ENCODE measurements around the gene NLRP12. TPM values are rescaled to one million over a fixed set of nuclear protein-coding genes. Genes with fewer than 3 reads are reported as not detected.
A peak's percentile ranks its signal among the peaks of the same experiment; 100 is the strongest.
"Not testable (repeated sequence)": the region's sequence is repeated elsewhere in the genome, so short reads cannot be mapped to it uniquely, and the experiment has no call there.

NLRP12 gene, protein sequence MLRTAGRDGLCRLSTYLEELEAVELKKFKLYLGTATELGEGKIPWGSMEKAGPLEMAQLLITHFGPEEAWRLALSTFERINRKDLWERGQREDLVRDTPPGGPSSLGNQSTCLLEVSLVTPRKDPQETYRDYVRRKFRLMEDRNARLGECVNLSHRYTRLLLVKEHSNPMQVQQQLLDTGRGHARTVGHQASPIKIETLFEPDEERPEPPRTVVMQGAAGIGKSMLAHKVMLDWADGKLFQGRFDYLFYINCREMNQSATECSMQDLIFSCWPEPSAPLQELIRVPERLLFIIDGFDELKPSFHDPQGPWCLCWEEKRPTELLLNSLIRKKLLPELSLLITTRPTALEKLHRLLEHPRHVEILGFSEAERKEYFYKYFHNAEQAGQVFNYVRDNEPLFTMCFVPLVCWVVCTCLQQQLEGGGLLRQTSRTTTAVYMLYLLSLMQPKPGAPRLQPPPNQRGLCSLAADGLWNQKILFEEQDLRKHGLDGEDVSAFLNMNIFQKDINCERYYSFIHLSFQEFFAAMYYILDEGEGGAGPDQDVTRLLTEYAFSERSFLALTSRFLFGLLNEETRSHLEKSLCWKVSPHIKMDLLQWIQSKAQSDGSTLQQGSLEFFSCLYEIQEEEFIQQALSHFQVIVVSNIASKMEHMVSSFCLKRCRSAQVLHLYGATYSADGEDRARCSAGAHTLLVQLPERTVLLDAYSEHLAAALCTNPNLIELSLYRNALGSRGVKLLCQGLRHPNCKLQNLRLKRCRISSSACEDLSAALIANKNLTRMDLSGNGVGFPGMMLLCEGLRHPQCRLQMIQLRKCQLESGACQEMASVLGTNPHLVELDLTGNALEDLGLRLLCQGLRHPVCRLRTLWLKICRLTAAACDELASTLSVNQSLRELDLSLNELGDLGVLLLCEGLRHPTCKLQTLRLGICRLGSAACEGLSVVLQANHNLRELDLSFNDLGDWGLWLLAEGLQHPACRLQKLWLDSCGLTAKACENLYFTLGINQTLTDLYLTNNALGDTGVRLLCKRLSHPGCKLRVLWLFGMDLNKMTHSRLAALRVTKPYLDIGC
- total RNA-seq: 2.7 TPM

DNA sequence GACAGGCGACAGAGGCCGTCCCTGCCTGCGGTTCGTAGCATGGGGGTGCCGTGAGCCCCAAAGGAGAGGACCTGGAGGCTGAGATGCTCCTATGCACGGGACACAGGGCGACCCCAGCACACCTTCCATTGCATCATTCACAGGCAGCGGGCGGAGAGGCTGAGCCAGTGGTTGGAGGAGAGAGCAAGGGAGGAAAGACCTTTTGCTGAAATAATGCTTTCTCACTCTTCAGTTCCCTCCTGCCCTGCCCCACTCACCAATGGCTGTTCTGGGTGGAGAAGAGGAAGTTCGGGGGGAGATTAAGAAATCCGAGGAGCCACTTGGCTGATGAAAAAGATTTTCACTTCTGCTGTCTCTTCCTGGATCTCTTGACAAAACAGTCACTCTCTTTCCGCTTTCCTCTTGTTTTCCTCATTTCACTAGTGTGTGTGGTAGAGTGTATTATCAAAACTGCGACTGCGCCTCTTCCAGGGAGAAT is at the start of gene NLRP12:
TSS of gene NLRP12 (minus strand) at position 181 of the 478 bp plus-strand sequence. CDS start at position 41, 140 bp downstream.
- peak in 2 of 3 donors; percentile 75 to 89 for DNase-seq (ENCODE audit: low read depth in 2 of 3, low spot score in 2 of 3)

DNA sequence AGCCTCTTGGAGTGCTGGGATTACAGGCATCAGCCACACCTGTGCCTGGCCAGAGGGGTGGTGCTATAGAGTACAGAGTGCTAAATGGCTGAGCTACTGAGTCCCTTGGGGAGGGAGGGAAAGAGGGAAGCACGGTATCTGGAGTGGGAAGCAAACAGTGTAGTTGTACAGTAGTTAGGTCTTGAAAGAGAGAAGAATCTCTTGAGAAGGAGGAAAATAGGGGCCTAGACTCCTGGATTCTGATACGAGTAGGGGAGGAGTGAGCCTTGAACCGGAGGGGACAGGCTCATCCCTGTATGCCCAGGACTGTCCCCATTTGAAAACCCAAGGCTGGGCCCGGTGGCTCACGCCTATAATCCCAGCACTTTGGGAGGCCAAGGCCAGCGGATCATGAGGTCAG is 48.6 kb upstream of the NLRP12 start:
- DNase-seq (ENCODE audit: low read depth in 2 of 3, low spot score in 2 of 3): no peak

DNA sequence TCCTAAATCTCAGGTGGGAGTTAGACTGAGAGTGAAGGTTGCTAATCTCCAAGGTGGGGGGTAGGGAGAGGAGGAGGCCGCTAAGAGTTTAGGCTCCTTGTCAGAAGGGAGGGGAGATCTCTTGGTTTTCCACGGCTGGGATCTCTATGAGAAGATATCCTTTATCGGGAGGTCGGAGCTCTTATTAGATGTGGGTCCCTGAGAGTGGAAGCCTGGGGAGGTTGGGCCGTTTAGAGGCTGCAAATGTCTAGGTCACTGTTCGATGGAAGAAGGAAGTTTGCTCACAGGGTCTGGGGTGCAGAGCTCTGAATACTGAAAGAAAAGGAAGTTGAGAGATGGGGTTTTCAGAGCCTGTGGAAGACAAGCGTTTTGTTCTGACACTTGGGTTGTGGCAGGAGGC is 47.3 kb upstream of the NLRP12 start:
- peak in 1 of 3 donors; percentile 64 for DNase-seq (ENCODE audit: low read depth in 2 of 3, low spot score in 2 of 3)

DNA sequence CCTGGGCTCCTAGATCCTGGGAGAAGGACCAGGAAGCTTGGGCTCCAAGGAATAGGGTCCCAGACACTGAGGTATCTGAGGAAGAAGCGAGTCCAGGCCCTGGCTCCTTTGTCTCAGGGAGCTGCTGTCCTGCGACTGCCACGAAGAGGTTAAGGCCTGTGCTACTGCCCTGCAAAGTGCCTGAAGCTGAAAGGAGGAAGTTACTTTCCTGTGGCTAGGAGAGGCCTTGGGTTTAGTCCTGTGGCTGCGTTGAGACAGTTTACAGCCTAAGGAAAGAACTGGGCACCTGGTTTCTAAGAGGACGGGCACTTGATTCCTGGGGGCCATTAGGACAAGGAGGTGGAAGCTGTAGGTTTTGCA is 46.4 kb upstream of the NLRP12 start:
- DNase-seq (ENCODE audit: low read depth in 2 of 3, low spot score in 2 of 3): peak in 2 of 3 donors; percentile 57 to 79

DNA sequence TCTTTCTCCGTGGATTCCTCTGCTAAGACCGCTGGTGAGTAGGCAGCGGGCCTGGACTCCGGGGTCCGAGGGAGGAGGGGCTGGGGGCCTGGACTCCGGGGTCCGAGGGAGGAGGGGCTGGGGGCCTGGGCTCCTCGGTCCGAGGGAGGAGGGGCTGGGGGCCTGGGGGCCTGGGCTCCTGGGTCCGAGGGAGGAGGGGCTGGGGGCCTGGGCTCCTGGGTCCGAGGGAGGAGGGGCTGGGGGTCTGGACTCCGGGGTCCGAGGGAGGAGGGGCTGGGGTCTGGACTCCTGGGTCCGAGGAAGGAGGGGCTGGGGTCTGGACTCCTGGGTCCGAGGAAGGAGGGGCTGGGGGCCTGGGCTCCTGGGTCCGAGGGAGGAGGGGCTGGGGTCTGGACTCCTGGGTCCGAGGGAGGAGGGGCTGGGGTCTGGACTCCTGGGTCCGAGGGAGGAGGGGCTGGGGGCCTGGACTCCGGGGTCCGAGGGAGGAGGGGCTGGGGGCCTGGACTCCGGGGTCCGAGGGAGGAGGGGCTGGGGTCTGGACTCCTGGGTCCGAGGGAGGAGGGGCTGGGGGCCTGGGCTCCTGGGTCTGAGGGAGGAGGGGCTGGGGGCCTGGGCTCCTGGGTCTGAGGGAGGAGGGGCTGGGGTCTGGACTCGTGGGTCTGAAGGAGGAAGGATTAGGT is 45.8 kb upstream of the NLRP12 start:
- DNase-seq (ENCODE audit: low read depth in 2 of 3, low spot score in 2 of 3): not testable (repeated sequence)

DNA sequence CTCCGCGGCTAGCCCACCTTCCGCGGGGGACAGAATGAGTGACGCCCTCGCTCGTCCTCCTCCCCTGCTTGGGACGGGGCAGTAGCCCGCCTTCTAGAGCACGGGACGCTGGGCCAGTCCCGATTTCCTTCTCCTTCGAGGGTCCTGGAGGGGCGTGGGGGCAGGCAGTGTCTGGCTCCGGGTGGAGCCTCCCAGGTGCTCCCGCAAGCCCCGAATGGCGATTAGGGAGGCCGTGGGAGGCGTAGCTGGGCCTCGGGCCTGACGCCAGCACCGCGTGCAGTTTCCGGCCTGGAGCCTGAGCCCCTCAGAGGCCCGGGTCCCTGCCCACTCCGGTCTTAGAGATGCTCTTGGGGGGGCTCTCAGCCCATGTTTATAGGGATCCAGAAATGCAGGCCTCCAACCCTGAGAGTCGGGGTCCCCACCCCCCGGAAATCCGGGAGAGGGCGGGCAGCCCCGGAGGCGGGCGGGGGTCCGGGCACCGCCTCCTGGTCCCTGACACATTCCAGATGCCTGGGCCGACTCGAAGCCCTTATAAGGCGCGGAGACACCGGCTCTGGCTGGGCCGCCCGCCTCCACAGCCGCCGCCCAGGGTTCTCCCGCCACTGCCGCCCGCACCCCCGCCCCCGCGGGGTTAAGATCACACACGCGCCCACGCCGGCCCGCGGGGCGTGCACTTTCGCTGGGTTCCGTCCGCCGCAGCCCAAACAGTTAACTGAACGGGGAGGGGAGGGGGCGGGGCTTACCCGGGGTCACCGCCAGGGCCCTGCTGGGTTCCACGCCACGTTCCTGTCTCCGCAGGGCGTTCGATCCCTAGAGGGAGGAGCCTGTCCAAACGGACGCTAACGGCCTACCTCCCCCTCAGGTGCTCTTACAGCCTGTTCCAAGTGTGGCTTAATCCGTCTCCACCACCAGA is 45.0 kb upstream of the NLRP12 start:
- DNase-seq (ENCODE audit: low read depth in 2 of 3, low spot score in 2 of 3): peak; percentile 76 to 93 (median 92)

DNA sequence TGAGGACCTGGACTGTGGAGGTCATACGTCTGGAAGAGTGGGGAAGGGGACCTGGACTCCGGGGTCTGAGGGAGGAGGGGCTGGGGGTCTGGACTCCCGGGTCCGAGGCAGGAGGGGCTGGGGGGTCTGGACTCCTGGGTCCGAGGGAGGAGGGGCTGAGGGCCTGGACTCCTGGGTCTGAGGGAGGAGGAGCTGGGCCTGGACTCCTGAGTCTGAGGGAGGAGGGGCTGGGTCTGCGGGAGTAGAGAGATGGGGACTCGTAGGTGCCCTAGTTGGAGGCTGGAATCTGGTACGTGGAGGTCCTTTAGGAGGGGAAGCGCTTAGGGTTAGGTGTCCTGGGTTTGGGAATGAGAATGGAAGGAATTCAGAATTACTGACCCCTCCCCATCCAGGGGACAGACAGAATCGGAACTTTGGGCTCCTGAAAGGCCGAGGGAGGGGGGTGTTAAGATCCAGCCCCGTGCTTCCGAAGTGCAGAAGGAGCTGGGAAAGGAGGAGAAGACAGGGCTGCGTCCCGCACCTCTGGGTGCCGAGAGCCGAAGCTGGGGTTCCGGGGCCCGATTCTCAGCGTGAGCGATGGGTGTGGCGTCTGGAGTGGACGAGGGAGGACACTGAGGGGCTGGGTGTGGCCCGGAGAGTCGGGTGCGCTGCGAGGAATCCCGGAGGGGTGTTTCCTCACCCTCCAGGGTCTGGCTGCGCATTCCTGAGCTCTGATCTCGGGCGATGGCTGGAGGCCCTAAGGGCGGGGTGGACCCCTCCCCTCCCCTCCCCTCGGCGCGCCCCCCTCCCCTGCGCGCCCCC is 44.2 kb upstream of the NLRP12 start:
- no peak for DNase-seq (ENCODE audit: low read depth in 2 of 3, low spot score in 2 of 3)

DNA sequence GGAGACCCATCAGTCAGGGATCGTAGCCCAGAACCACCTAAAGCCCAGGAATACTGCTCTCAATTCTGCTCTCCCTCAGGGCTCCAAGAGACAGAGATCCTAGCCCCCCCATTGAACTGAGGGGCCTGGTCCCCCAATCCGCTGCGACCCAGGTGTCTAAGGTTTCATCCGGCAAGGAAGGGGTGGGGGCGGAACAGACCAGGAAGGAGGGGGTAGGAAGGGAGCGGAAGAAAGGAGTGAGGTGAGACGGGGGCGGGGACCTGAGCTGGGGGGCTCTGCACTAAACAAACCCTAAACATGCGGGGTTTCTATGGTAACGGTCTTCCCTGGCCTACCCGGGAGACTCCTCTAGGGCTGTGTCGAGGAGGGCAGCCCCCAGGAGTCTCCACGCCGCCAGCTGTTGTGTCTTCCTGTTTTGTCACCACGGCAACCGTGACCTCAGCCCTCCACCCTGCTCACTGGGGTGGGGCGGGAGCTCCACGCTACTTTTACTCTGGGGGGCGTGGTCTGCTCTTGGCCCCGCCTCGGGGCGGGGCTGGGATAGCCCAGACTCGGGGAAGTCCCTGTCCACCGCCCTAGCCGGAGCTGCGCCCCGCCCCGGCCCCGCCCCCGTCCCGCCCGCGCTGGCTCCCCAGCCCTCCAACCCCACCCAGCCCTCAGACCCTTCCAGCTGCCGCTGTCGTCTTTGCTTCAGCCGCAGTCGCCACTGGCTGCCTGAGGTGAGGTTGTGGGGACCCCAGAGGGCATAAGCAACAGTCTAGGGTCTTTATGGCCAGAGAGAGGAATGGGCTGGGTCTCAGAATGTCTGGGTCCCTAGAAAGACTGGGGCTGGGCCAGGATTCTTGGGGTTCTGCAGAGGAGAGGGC is 43.3 kb upstream of the NLRP12 start, which contains the start of gene MYADM:
TSS of gene MYADM (plus strand) at position 659 of the 866 bp plus-strand sequence. CDS start 5,647 bp downstream, outside the sequence.
- DNase-seq (ENCODE audit: low read depth in 2 of 3, low spot score in 2 of 3): peak; percentile 100

DNA sequence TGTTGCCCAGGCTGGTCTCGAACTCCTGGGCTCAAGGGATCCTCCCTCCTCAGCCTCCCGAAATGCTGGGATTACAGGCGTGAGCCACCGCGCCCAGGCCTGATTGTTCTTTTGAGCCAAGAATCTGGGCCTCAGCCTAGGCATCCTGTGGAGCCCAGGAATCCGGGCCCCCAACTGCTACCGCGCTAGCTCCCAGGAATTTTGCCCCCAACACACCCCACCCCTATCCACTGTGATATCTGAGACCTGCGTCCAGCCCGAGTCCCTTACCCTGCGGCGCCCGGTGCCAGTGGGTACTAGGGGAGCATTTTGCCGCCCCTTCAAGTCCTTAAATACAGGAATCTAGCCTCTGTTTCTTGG is 42.7 kb upstream of the NLRP12 start:
- no peak for DNase-seq (ENCODE audit: low read depth in 2 of 3, low spot score in 2 of 3)

DNA sequence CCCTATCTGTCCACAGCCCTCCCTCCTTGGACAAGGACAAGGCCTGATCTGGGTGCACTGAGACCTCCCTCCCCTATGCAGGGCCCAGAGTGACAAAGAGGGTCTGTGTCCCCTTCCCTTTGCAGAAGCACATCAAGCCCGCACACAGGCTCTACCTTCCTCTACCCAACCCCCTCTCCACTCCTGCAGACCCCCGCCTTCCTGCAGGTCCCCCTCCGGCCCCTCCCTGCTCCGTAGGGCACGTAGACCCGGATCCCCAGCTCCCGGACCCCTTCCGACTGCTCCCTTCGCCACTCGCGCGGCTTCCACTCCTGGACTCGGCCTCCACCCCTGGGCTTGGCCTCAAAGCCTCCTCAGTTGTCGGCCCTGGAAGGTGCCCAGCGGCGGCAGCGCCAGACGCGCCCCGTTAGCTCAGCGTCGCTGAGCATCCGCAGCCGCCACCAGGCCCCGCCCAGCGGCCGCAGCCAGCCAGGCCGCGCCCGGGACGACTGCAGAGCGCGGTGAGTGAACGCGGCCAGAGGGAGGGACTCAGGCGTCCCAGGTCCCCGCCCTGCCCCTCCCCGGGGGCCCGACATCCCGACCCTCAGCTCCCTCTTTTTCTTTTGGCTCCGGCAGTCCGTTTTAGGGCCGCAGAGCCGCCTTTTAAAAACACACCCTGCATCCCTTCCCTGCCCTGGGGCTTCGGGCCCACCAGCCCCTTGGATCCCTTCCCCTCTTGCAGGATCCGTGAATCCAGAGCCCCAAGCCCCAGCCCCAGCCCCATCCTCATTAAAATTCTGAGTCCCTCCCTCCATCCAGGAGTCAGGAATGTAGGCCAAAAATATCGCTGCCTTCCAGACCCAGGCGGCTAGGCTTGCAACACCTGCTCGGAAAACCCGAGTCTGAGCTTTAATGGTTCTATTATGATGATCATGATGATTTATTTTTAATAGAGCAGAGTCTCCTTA is 42.1 kb upstream of the NLRP12 start:
- peak in 2 of 3 donors; percentile 77 to 82 for DNase-seq (ENCODE audit: low read depth in 2 of 3, low spot score in 2 of 3)

DNA sequence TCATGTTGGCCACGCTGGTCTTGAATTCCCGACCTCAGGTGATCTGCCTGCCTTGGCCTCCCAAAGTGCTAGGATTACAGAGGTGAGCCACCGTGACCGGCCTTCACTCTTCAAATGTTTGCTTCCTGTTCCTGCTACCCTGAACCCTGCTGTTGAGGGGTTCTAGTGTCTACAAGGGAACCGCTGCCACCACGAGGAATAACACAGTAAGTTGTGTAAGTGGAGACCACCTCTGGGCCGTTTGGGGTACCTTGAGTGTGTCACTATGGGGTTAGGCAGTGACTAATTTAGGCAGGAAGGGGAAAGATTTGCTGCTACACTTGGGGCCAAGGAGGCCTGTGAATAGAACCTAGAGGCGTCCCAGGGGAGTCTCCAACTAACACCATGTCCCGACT is 41.4 kb upstream of the NLRP12 start:
- DNase-seq (ENCODE audit: low read depth in 2 of 3, low spot score in 2 of 3): peak in 2 of 3 donors; percentile 63 to 68

DNA sequence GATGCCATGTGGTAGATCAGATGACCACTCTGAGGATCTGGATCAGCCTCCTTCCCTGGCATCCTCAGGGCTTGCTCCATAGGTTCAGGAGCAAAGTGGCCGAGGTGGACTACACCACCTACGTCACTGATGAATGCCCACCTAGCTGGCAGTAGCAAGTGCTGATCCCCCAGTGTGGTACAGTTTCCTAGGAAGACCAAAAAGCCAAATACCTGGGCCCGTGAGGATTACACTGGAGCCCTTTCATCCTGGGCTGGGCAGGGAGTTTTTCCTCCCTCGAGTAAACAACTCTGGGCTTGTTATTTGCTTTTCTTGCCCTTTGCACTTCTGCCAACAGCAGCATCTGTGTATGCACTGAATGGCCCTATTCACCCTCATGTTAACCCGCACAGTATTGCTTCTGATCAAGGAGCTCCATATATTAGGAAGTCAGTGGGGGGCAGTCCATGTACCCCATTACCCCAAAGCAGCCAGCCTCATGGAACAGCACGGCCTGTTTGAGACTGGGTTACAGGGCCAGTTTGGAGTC is 40.3 kb upstream of the NLRP12 start:
- DNase-seq (ENCODE audit: low read depth in 2 of 3, low spot score in 2 of 3): no peak

DNA sequence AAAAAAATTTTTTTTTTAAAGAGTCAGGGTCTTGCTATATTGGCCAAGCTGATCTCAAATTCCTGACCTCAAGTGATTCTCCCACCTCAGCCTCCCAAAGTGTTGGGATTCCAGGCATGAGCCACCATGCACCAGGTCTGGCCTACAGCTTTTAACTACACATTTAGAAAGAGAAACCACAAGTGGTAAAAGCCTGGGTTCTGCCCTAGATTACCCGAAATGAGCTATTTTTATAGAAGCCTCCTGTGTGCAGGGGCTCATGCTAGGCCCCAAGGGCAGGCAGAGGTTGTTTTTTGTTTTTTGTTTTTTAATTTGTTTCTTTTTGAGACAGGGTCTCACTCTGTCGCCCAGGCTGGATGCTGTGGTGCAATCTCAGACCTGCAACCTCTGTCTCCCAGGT is 29.6 kb upstream of the NLRP12 start:
- no peak for DNase-seq (ENCODE audit: low read depth in 2 of 3, low spot score in 2 of 3)

DNA sequence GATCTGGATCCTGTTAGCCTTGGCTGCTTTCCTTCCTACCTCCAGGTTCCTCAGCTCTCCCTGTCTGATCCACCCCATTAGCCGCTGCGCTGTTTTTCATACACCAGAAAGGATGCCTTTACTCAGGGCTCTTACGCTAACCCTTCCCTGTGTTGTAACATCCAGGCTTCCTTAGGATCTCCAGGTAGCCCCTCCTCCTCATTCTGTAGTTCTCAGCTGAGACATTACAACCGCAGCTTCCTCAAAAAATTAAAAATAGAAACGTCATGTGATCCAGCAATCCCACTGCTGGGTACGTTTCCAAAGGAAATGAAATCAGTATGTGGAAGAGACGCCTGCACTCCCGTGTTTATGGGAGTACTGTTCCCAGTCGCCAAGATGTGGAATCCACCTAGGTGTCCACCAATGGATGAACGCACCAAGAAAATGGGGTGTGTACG is 25.1 kb upstream of the NLRP12 start:
- no peak for DNase-seq (ENCODE audit: low read depth in 2 of 3, low spot score in 2 of 3)

DNA sequence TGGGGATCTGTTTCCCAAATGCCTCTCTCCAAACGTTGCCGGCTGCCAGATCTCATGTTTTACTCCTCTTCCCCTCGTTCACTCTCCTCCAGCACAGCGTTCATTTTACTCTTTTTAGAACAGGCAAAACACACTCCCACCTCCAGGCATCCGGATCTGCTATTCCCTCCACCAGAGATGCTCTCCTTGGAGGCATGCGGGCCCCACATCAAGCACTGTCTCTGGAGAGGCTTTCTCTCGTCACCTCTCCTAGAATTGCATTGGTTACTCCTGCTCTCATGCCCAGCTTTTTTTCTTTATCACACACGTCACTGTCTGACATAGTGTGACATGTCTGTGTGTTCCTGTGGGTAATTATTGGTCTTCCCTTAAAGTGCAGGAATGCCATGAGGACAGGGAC is 23.4 kb upstream of the NLRP12 start:
- no peak for DNase-seq (ENCODE audit: low read depth in 2 of 3, low spot score in 2 of 3)

DNA sequence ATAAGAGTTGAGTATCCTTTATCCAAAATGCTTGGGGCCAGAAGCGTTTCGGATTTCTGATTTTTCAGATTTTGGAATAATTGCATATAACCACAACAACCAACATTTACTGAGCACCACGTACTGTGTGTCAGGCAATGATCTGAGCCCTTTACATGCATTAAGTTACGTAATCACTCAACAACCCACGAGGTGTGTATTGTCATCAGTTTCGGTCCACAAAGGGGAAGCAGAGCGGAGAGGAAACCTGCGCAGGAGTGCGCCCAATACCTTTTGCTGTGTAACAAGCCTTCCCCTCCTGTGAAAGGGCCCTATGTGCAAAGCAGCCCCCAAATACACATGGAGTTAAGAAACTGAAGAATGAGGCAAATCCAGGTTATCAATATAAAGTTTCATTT is 20.7 kb upstream of the NLRP12 start:
- DNase-seq (ENCODE audit: low read depth in 2 of 3, low spot score in 2 of 3): no peak
